ENCODE data around the gene DDX20. TPM values are rescaled to one million over a fixed set of nuclear protein-coding genes. Genes with fewer than 3 reads are reported as not detected.

Gene DDX20
- total RNA-seq, 1 experiment from 2014 or later, result 8.4 TPM

- Histone ChIP-seq H3K79me2 (ENCODE audit: low read depth) (no peaks in the 10 kb centered on the region), H3K9me3 (ENCODE audit: insufficient read depth, low read depth) (no peaks in the 10 kb centered on the region), H3K4me1 (replicated peaks; ENCODE audit: insufficient read depth) (peaks cover 7% of the 10 kb centered on the region), H4K20me1 (ENCODE audit: insufficient read depth) (0 out of 2 replicates have a peak, but pooled peaks cover 3% of the 10 kb centered on the region), H3K4me3 (no peak overlapping the region), H3K36me3 (ENCODE audit: low read depth) (no peaks in the 10 kb centered on the region), H3K9me2 (ENCODE audit: insufficient read depth) (no peaks in the 10 kb centered on the region), H2AFZ (no peak overlapping the region), H3F3A (ENCODE audit: insufficient read depth, low read depth) (no peaks in the 10 kb centered on the region), H3K4me2 (no peak overlapping the region), H3K27me3 (ENCODE audit: insufficient read depth, low read depth) (no peaks in the 10 kb centered on the region), H3K27ac (no peak overlapping the region)
- POLR2A ChIA-PET (ENCODE audit: unreplicated experiment), result no interaction called here
- no peak for DNase-seq
- intact Hi-C loops (cut with micrococcal nuclease; ENCODE audit: unreplicated experiment), result no loop called here
- BruUV-seq (replicated peaks), result no TSS peak
- no peak for TF ChIP-seq CTCF (conservative IDR thresholded peaks at IDR 0.05)
- TF ChIP-seq EZH2 (IDR thresholded peaks at IDR 0.05; ENCODE audit: low read depth), result no peak
- CTCF ChIA-PET, result no interaction called here
Observed at GRCh38 chr1:111733992-111734341, 21.7 kb upstream of the DDX20 start.

GRCh38 chr1:111734426-111734825 is 21.3 kb upstream of the DDX20 start:
- H3K4me2 ChIP-seq, result no peak overlapping the region
- no peaks in the 10 kb centered on the region for H3K79me2 ChIP-seq (ENCODE audit: low read depth)
- H3K27ac ChIP-seq, result no peak overlapping the region
- no peaks in the 10 kb centered on the region for H3K9me3 ChIP-seq (ENCODE audit: insufficient read depth, low read depth)
- no peak overlapping the region for H3K4me3 ChIP-seq
- no peak for DNase-seq
- 0 out of 2 replicates have a peak, but pooled peaks cover 3% of the 10 kb centered on the region for H4K20me1 ChIP-seq (ENCODE audit: insufficient read depth)
- no peak for TF ChIP-seq EZH2 (IDR thresholded peaks at IDR 0.05; ENCODE audit: low read depth)
- no peak for TF ChIP-seq CTCF (conservative IDR thresholded peaks at IDR 0.05)
- no TSS peak for BruUV-seq (replicated peaks)
- H3K27me3 ChIP-seq (ENCODE audit: insufficient read depth, low read depth), result no peaks in the 10 kb centered on the region
- intact Hi-C loops (cut with micrococcal nuclease; ENCODE audit: unreplicated experiment), result no loop called here
- no peaks in the 10 kb centered on the region for H3K36me3 ChIP-seq (ENCODE audit: low read depth)
- H2AFZ ChIP-seq, result no peak overlapping the region
- POLR2A ChIA-PET (ENCODE audit: unreplicated experiment), result no interaction called here
- CTCF ChIA-PET, result no interaction called here
- no peaks in the 10 kb centered on the region for H3K9me2 ChIP-seq (ENCODE audit: insufficient read depth)
- no peaks in the 10 kb centered on the region for H3F3A ChIP-seq (ENCODE audit: insufficient read depth, low read depth)
- peaks cover 7% of the 10 kb centered on the region for H3K4me1 ChIP-seq (replicated peaks; ENCODE audit: insufficient read depth)

GRCh38 chr1:111734856-111735255 is 20.8 kb upstream of the DDX20 start:
- no peaks in the 10 kb centered on the region; the same call in 1 of the 2 replicates for H3F3A ChIP-seq (ENCODE audit: insufficient read depth, low read depth)
- DNase-seq, result no peak
- ChIA-PET CTCF (no interaction called here), POLR2A (ENCODE audit: unreplicated experiment) (no interaction called here)
- TF ChIP-seq EZH2 (IDR thresholded peaks at IDR 0.05; ENCODE audit: low read depth) (no peak), CTCF (conservative IDR thresholded peaks at IDR 0.05) (no peak)
- no peak overlapping the region for H3K27ac ChIP-seq
- no peaks in the 10 kb centered on the region for H3K79me2 ChIP-seq (ENCODE audit: low read depth)
- no peaks in the 10 kb centered on the region for H3K9me3 ChIP-seq (ENCODE audit: insufficient read depth, low read depth)
- H3K36me3 ChIP-seq (ENCODE audit: low read depth), result no peaks in the 10 kb centered on the region
- H3K27me3 ChIP-seq (ENCODE audit: insufficient read depth, low read depth), result no peaks in the 10 kb centered on the region
- no peak overlapping the region for H3K4me2 ChIP-seq
- H3K4me3 ChIP-seq, result no peak overlapping the region
- no peaks in the 10 kb centered on the region for H3K9me2 ChIP-seq (ENCODE audit: insufficient read depth)
- H4K20me1 ChIP-seq (ENCODE audit: insufficient read depth), result 0 out of 2 replicates have a peak, but pooled peaks cover 3% of the 10 kb centered on the region
- BruUV-seq (replicated peaks), result no TSS peak
- H2AFZ ChIP-seq, result no peak overlapping the region
- H3K4me1 ChIP-seq (replicated peaks; ENCODE audit: insufficient read depth), result peaks cover 12% of the 10 kb centered on the region
- intact Hi-C loops (cut with micrococcal nuclease; ENCODE audit: unreplicated experiment), result no loop called here

Data from PC-9 (cell line).